GM19452 (cell line): ENCODE measurements around the gene HTR1B.
A peak's percentile ranks its signal among the peaks of the same experiment; 100 is the strongest.

Experiments used
- ATAC-seq: cut with Tn5 transposase; IDR thresholded peaks from one replicate; pipeline ENCODE4 v1.9.1; 2021; ENCODE audit not compliant: unreplicated experiment

Gene HTR1B

DNA sequence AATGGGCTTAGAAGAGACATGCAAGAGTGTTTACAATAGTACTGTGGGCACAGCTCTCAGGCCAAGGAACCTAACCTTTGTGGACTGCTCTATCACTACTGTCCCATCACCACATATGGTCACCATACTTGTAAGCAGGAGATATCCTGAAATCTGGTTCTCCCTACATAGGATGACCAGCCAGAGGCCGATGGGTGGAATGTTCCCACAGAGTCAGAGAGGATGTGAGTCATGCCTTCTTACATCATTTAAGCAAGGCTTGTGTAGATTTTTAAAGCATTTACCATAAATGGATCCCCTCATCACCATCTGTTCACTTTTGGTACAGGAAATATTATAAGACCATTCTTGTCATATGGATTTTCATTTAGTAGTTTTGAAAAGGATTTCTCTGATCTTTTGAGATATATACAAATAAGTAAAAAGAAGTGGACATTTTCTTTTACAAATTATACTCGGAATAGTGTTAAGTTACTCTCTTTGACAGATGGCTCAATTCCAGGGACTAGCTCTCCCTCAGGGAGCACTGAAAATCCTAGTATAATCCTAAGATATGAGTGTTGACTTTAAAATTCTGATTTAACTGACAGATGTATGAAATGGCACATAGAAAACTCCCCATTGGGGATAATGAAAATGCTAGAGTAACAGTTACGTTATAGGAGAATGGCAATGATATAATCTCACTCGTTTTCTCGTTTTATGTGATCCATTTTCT lies 6.6 kb downstream of the HTR1B start:
- no peak for ATAC-seq

DNA sequence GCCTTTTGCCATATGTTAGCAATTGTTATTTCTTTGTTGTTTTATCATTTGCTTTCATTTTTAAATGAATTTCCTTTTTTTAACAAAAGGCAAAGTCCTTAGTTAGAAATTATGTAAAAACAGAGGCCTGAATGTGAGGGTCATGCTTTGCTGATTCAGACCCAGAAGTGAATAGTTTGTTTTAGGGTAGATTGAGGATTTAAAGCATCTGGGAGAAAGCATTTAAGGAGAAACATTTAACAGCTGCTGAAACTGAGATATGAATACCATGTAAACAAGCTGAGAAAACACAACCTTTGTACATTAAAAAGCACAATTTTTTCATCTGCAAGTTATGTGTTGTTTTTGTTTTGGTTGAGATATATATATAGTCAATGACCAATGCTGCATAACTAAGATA lies 8.0 kb downstream of the HTR1B start:
- no peak for ATAC-seq

DNA sequence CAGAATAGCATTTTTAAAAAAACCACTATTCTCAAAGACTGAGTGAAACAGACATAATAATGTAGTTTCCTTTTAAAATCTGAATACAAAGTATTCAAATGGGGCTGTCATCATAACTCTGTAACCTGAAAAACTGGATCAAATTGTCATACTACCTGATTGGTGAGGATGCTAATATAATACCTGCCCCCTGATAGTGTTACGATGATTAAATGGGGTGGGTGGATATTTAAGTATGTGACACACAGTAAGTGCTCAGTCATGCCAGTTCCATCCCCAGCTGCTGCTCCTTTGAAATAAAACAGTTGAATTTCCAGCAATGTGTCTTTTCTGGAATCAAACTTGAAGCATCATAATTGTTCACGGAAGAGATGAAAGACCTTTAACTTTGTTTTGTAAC lies 8.9 kb downstream of the HTR1B start:
- no peak for ATAC-seq

DNA sequence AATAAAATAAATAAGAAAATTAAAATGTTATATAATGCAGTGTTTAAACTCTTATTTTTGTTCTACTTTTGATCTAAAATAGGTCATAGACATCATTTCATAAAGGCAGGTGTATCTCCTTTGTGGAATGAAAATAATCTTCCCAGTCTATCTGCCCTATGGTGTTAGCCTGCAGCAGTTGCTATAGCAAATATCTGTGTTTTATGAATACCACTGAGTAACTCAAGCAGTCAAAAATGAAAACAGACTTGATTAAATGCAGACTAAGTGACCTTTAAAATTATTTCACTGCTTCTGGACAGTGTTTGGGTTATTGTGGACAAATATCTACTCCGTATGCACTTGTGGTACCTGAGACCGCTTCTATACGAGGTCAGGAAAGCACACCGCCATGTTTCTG lies 11.8 kb downstream of the HTR1B start:
- ATAC-seq, result no peak

DNA sequence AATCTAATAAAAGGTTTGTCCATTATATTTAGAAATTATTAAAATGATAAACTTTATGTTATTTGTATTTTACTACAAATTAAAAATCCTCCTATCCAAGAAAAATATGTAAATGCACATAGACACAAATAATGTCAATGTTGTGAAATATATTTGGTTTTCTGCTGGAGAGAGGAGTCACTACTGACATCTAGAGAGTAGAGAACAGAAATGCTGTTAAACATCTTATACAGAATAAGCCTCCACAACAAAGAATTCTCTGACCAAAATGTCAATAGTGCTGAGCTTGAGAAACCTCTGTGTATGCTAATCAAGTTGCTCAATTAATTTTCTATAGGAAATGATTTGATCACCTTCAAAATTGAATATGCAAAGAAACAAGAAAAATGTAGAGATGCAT lies 12.4 kb downstream of the HTR1B start:
- ATAC-seq, result no peak

DNA sequence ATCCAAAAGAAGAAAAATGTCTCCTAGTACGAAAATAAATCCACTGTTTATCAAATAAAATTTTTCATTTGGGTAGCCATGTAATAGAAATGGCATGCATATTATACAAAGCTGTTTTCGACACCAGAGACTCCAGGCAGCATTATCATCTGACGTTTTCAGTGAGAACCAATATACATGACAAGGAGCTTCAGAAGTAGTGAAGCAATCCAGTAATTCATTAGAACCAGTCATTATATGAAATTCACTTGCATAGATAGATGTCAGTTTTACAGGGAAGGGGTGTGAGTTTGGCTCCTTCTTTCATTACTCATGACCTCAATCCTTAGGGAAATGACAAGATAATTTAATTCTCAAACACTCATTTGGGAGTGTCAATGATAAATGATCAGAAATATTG lies 14.7 kb downstream of the HTR1B start:
- no peak for ATAC-seq

DNA sequence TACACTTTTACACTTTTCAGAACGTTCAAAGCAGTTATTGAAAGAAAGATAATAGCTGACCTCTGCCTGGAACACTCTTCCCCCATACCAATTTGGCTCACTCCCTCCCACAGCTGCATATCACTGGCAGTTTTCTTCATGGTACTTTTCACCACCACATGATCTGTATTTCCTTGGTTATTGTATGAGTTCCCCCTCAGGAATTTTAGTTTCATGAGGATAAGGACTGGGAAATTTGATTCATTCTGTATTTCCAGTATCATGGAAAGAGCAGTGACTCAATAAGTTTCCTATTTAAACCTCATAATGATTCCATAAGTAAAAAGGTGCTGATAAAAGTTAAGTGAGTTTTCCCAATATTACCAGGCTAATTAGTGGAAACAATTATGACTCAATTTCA lies 16.0 kb downstream of the HTR1B start:
- no peak for ATAC-seq

DNA sequence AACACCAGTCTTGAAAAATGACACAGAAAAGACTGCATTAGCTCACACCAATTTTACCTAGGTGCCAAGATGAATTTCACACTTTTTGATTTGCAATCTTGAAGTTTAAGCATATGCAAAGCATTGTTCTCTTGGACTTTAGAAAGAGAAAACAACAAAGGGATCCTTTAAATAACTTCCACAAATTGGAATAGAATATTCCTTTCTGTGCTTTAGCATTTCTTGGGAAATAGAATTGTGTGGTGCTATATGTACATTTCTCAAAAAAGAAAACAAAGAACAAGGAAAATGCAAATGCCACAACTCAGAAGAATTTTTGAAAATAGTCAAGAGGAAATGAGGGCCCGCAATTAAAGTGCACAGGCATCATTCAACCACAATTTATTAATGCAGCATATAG lies 17.0 kb downstream of the HTR1B start:
- ATAC-seq, result no peak

DNA sequence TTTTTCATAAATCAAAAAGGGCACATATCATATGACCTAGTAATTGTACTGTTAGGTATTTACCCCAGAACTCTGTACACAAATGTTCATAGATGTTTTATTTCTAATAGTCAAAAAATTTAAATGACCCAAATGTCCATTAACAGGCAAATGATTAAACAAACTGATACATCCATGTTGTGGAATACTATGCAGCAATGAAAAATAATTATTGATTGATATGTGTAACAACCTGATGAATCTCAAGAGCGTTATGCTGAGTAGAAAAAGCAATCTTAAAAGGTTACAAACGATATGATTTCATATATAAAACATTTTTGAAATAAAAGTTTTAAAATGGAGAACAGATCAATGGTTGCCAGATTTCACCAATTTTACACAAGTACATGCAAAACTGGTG lies 18.1 kb downstream of the HTR1B start:
- no peak for ATAC-seq

DNA sequence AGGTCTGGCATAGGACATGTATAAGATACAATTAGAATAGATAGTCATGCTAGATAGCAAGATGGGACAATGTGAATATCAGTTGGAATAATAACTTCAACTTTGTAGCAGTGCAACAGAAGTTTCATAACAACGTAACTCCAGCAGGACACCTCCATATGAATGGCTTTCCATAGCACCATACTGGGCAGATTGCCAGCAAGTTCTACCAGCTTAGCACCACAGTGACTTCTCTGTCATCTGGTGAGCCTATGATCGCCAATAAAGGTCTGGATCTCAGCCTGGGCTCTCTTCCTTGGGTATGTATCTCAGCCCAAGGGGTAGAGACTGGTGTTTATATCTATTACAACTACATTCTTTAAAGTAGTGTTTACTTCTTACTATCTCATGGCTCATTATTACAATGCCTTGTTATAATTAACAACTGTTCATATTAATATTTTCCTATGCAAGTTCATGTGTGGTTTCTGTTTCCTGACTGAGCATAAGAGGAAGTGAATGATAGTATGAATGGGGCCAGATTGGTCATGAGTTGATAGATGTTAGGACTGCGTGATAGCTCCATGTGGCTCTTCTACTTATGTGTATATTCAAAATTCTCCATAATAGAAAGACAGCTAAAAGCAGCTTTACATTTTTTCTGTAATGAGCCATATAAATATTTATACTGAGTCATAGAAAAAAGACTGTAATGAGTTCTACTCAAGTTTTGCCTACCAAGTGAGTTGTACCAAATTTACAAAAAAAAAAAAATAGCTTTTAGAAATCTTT lies 22.9 kb downstream of the HTR1B start:
- no peak for ATAC-seq

DNA sequence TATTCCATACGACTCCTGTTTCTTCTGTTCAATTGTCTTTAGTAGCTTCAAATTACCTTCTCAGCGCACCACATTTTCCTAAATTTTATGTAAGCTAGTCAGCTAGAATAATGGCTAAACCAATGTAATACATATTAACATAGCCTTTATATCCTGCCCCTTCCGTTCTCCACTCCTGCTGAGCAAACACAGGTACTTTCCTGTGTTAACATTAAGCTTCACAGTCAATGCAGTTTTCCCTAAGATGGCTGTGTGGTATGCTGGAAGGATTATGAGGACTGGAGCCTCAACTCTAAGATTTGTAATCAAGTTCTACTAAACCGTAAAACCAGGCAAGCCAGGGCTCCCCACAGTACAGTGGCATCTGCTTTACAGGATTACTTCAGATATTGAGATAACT lies 29.4 kb downstream of the HTR1B start:
- no peak for ATAC-seq

DNA sequence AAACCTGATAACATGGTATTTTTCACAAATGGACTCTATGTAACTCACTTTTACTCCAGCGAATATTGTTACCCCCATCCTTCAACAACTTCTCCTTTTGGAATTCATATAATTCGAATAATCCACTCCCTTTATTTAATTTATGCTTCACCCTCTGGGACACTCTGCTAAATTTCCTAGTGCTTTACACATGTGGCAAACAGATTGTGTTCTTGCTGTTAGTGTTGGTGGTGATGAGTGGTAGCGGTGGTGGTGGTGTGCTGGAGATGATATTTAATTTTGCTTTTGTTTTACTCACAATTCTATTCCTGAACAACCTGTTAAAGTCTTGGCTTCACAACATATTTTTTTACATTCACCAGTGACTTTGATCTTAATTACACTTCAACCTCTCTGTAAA lies 32.8 kb downstream of the HTR1B start:
- no peak for ATAC-seq

DNA sequence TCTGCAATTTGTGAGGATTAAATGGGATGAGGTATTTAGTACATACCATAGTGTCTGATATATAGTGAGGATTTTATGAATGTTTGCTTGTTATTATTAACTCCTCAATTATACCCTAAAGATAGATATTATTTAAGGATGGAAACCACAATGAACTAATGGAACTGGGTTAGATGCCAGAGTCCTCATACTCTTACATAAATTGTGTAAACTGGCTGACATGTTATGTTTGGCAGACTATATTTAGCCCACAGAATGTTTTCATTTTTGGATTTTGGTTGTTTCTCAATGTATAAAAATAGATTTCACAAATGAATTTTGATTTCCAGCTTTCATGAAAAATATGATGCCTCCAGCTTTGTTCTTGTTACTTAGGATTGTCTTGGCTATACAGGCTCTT lies 37.6 kb downstream of the HTR1B start:
- ATAC-seq, result no peak

DNA sequence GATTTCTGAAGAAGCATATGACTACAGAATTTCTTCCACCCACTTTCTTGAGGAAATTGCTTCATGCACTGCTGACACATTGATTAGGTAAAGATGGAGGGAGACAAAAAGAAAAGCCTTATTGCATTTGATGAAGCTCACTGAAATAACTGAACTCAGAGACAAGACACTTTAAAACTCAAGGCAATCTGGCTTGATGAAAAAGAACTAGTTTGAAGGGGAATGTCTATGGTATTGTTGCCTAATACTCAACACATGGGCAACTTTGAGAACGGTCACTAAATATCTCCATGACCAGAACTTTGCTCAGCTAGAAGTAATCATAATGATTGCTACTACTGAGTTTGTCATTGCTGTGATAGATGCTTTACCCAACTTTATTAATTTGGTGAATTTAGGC lies 38.1 kb downstream of the HTR1B start:
- no peak for ATAC-seq

DNA sequence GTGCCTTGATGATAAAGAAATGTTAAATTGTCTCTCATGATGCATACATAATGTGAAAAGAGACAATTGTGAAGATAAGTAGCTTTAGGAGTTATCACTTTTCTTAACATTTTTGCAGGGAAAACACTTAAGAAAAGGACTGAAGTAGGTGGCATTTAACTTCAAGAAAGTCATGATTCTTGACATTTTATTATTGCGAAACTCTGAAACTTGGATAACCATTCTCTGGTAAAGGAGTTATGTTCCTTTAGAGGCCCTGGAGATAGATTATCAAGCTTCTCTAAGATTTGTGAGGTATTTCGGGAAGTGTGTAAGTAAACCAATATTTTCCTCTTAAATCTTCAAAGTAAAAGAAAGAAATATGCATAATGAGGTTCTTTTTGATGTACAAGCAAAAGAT lies 38.5 kb downstream of the HTR1B start:
- no peak for ATAC-seq

DNA sequence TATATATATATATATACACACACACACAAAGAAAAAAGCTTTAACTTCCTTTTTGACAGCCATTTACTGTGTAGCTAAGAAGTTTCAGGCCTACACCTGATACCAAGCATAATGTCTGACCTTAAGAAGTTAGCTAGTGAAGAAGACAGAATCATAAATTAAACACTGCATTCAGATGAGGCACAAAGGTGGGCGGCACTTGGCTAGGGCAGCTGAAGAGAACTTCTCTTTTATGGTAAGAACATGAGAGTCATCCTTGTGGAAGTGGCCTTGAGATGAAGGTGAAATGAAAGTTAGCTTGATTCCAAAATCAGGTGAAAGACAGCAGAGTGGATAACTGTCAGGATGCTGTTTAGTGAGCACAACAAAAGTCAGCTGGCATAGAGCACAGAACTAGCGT lies 46.5 kb downstream of the HTR1B start:
- no peak for ATAC-seq

DNA sequence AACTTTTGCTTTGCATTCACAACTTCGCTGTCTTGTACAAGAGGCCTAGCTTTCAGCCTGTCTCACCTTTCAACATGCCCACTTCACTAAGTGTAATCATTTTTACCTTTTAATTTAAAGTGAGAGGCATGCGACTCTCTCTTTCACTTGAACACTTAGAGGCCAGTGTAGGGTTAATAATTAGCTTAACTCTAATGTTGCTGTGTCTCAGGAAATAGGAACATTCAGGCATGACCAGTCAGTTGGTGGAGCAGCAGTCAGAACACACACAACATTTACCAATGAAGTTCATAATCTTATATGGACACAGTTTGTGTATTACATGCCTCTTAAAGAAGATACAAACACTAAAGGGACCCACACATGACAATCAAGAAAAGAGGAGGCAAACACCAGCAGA lies 47.6 kb downstream of the HTR1B start:
- peak; percentile 78 for ATAC-seq
